Fibroblast of the conjunctiva (primary cell): ENCODE results near the gene DNAJC18.
"Not testable (repeated sequence)": the region's sequence is repeated elsewhere in the genome, so short reads cannot be mapped to it uniquely, and the experiment has no call there.

Experiments used
- DNase-seq: peaks from one replicate; pipeline ENCODE4 v3.0.0-alpha.2; 2010; ENCODE audit warnings: low read depth

DNAJC18 gene

GRCh38 chr5:139461176-139461575, 21.9 kb upstream of the DNAJC18 start:
- no peak for DNase-seq

DNA sequence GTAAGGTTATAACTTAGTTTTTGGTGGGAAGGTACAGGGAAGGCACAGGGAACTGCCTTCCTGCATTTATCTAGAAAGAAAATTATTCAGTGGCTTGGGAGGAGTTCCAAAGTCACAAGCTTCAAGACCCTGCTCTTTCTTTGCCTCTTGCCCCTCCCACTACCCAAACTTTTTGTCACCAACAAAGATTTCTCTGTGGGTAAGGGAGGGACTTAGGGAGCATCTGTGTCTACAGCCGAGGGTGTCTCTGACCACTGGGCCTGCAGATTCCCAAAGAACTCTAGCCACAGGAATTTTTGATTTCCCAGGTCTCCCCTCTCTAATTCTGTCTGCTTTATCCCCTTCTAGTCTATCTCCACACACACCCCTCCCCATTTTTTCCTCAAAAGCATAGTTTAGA, 21.1 kb upstream of the DNAJC18 start:
- DNase-seq = no peak

DNA sequence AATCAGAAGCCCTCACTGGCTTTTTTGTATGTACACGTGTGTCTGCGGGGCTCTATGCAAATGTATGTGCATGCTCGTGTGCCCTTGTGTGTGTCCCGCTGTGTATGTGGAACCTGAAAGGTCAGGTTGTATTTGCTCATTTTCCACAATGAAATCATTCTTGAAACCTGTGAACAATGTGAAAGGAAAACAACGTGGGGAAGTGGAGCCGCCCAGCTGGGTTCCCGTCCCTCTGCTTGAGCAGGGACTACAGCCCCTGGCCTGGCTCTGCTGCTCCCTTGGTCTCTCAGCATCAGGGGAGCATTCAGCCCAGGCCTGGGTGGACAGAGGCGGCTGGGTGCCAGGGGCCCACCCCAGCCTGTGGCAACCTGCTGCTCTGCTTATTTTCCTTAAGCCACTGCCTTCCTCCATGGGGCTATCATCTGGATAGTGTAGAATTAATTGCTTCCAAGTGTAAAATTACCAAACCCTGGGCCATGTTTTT, 20.2 kb upstream of the DNAJC18 start:
- no peak for DNase-seq

DNA sequence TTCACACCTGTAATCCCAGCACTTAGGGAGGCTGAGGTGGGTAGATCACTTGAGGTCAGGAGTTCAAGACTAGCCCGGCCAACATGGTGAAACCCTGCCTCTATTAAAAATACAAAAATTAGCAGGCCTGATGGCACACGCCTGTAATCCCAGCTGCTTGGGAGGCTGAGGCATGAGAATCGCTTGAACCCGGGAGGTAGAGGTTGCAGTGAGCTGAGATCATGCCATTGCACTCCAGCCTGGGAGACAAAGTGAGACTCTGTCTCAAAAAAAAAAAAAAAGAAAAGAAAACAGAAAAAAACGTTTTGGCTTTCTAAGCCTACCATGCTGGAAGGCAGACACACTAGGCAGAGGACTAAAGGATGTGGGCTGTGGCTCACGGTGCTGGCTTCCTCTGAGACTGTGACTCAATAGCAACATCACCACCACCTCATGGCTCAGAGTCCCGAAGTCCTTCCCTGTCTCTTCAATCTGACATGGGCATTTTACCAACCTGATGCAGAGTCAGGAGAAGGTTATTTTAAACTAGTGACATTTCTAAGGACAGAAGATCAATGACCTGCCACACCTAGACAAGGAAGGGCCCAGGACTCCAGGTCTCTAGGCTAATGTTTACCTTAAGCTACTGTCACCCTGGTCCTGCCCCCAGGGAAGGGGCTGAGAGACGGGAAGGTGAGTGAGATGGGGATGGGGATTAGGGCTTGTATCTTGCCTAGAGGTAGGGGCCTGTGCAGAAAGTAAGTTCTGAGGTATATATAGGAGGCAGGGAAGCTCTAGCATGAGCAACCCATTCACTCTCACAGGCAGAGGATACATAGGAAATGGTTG, 19.5 kb upstream of the DNAJC18 start:
- DNase-seq = no peak

DNA sequence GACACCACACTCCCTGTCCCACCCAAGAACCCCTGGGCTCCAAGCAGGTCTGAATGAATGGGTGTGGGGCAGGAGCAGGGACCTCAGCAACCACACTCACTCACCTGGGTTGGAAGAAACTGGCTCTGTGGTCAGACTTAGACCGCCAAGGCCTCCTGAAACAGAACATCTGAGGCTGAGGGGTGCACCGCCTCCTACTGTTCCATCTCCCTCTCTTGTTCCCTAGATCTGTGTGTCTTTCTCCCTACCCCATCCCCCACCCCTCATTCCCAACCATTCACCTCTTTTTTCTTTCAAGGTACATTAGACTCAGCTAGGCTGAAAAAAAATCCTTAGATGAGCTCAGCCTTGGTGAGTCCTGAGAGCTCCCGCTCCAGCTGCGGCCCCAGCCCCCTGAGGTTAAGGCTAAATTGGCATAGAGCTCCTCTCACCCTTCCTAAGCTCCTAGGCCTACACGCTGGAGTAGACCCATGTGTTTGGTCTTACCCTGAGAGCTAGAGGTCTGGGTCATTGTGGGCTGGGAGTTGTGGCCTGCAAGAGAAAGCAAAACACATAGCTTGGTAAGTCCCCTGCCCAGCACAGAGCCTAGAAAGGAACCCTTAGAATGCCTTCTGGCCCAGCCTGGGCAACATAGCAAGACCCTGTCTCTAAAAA, 18.5 kb upstream of the DNAJC18 start:
- no peak for DNase-seq

GRCh38 chr5:139457241-139457640, 17.9 kb upstream of the DNAJC18 start:
- DNase-seq = no peak

GRCh38 chr5:139456776-139457175, 17.5 kb upstream of the DNAJC18 start:
- no peak for DNase-seq

DNA sequence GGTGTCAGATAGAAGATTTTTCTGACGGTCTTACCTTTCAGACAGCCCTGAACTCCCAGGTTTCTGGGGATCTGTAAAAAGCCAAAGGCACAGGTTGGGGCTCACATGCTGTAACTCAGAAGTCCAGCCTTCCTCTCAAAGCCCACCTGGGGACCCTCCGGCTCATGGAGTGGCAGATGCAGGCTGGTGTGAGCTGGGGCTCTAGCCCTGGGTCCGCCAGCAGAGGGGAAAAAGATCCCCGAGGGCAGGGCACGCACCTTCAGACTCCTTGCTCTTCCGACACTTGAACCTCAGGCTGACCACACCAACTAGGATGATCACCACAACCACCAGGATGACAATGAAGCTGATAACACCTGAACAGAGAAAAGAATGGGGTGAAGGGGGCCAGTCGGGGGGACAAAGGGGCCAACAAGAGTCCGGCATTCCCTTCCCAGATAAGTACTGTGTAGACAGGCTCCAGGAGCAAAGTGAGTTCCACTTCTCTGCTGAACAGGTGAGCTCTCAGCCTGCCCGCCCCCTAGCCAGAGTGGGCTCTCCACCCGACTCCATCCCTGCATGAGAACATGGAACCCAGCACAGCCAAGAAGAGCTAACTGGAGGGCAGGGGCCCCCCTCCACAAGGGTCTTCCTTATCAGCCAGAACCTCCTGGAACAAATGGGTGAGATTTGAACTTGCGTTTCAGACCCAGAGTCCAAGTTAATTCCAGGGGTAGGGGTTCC, 15.4 kb upstream of the DNAJC18 start:
- DNase-seq = no peak

GRCh38 chr5:139453683-139454567, 14.6 kb upstream of the DNAJC18 start:
- no peak for DNase-seq

DNA sequence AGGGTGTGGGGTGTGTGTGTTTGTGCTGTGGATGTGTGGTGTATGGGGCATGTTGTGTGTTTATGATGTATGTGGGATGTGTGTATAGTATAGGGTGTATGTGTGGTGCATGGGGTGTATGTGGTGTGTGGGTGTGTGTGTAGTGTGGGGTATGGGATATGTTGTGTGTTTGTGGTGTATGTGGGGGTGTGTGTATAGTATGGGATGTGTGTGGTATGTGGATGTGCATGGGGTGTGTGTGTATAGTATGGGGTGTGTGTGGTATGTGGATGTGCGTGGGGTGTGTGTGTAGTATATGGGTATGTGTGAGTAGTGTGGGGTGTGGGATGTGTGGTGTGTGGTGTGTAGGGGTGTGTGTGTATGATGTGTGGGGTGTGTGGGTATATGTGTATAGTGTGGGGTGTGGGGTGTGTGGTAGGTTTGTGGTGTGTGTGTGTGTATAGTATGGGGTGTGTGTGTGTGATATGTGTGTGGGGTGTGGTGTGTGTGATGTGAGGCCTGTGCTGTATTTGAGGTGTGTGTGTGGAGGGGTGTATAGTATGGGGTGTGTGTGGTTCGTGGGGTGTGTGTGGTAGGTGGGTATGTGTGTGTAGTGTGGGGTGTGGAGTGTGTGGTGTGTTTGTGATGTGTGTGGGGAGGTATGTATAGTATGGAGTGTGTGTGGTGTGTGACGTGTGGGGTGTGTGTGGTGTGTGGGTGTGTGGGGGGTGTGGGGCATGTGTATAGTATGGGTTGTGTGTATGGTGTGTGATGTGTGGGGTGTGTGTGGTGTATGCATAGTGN, 12.7 kb upstream of the DNAJC18 start:
- no peak for DNase-seq

- no peak for DNase-seq
Observed at GRCh38 chr5:139451176-139451575, 11.9 kb upstream of the DNAJC18 start.

DNA sequence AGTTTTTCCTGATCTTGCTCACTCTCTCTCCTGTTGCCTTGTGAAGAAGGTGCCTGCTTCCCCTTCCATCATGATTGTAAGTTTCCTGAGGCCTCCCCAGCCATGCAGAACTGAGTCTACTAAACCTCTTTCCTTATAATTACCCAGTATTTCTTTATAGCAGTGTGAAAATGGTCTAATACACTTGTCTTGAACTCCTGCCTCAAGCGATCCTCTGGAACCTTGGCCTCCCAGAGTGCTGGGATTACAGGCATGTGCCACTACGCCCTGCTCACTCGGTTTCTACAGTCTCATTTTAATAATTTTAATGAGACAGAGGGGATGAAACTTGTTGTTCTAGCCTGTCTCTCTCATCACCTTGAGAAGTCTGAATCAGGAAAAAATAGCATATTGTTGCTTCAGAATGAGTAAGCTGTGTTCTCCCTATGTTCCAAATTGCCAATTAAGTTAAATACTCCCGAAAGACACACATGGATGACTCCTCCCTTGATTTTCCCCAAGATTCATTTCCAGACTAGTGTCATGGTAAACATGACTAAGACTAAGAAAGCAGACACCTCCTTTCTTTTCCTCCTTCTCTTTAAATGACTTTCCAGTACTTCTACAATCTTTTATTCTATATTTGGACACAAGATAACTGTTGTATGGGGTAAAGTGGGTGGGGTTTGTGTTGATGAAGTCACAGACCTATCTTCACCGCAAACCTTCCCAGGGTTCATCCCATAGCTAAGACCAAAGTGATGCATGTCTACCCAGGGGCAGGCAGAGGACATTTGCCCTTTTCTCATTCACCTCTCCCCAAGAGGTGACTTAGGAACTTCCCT, 7.8 kb upstream of the DNAJC18 start:
- DNase-seq = no peak

- peak; percentile 52 for DNase-seq
Observed at GRCh38 chr5:139445325-139446170, 6.2 kb upstream of the DNAJC18 start.

DNA sequence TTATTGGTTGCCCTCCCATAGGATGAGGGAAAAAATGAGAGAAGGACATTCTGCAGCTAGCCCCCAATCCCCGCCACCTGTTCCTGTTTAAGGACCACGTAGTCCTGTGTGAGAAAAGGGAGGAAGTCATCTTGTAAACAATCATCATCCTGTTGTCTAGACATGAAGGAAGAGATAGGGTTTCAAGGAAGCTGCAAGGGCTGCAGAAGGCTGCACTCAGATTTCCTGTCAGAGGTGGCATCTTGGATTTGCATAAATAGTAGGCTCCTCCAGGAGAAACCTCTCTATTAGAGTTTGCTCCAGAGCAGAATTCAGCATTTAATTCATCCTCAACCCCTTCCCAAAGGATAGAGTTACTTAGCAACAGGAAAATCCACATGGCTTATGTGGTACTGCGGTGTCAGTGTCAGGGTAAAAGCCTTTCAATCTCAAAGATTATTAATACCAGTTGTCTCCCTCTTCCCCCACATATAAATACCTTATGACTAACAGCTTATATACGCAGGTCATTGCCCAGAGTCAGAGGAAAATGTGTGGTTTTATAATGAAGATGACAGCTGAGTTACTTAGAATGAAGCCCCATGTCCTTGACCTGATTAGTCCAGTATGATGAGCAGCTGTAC, 4.6 kb upstream of the DNAJC18 start:
- peak; percentile 52 for DNase-seq

- not testable (repeated sequence) for DNase-seq
Observed at GRCh38 chr5:139440416-139440815, 1.1 kb upstream of the DNAJC18 start.

- DNase-seq = no peak
Observed at GRCh38 chr5:139438707-139439012, 665 bp downstream of the DNAJC18 start.

GRCh38 chr5:139435676-139436075, 3.6 kb downstream of the DNAJC18 start:
- DNase-seq = no peak

DNA sequence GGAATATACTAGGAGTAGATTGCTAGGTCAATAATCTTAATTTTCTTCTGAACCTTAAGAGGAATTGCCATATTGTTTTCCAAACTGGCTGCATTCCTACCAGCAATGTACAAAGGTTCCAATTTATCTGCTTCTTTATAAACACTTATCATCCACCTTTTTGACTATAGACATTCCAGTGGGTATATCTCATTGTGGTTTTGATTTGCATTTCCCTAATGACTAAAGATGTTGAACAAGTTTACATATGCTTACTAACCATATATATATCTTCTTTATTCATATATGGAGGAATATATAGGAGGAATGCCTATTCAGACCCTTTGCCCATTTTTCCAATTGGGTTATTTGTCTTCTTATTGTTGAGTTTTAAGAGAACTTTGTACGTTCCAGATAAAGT, 7.6 kb downstream of the DNAJC18 start:
- no peak for DNase-seq

GRCh38 chr5:139430015-139430414, 9.3 kb downstream of the DNAJC18 start:
- DNase-seq = no peak
